Chondrocyte (in vitro differentiated cells): Measurements from ENCODE around the gene DRAXIN. TPM values are rescaled to one million over a fixed set of nuclear protein-coding genes. Genes with fewer than 3 reads are reported as not detected.
A peak's percentile ranks its signal among the peaks of the same experiment; 100 is the strongest.

Experiments
- DNase-seq: peaks from one replicate; pipeline ENCODE4 v3.0.0; 2021; ENCODE audit warnings: mixed read lengths, low spot score
- H3K27ac Mint-ChIP-seq: one replicate; pipeline ENCODE4 v1.8.0; 2021; ENCODE audit warnings: mild to moderate bottlenecking, moderate library complexity, mixed read lengths; ENCODE audit not compliant: unreplicated experiment
- H3K27me3 Mint-ChIP-seq: 2 replicates; pipeline ENCODE4 v1.8.0; 2021; ENCODE audit warnings: low read depth, mixed read lengths
- H3K36me3 Mint-ChIP-seq: 2 replicates; pipeline ENCODE4 v1.8.0; 2021; ENCODE audit warnings: low read depth, mixed read lengths
- H3K4me1 Mint-ChIP-seq: 2 replicates; pipeline ENCODE4 v1.8.0; 2021; ENCODE audit warnings: low read depth, mild to moderate bottlenecking, mixed read lengths
- H3K4me3 Mint-ChIP-seq: one replicate; pipeline ENCODE4 v1.8.0; 2021; ENCODE audit warnings: mild to moderate bottlenecking, moderate library complexity, mixed read lengths; ENCODE audit not compliant: unreplicated experiment
- H3K9me3 Mint-ChIP-seq: 2 replicates; pipeline ENCODE4 v1.8.0; 2021; ENCODE audit warnings: low read depth, mixed read lengths
- total RNA-seq: library from RNA; stranded (reverse); gene quantifications from 3 replicates; pipeline ENCODE4 v1.2.1, GENCODE V29; 2021
- TF ChIP-seq, protein P1 (sequence below): fragments of 200-600 bp; sonication (generic); IDR thresholded peaks from 2 replicates; pipeline ENCODE4 v1.5.0; 2021; ENCODE audit warnings: antibody characterized with exemption, mild to moderate bottlenecking, moderate library complexity

The DRAXIN gene
- total RNA-seq, 1 donor from 2014 or later = 0.17 TPM

DNA sequence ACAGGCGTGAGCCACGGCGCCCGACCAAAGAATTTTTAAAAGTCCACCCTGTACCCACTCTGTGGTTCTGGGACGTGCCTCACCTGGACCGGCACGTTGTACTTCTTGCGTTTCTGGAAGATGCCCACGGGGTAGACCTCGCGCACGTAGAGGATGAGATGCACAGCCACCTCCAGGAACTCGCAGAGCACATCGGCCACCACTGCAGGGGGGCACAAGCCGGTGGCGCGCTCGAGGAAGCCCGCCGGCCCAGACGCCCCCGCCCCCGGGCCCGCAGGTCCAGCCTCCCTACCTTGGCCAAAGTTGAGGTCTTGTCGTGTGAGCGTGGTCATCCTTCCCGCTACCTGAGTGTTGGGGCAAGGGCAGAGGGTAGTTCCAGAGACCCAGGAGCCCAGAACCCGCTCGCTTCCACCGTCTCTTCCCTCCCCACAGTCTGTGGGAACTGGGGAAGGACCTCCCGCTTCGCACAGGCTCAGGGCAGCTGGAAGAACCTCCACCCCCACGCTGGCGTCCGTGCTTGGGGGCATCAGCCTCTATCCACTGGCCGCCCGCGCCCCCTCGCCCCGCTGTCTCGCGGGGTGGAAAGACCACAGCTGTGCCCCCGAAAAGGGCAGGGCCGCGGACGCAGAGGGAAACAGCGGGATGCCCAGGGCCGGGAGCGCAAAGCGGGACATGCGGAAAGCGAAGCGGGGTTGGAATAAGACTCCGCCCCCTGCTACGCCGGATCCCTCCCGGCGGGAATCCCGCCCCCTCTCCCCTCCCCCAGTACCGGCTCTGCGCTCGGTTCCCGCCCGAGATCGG lies 11.0 kb upstream of the DRAXIN start:
- no peak for DNase-seq
- TF ChIP-seq, protein P1, sequence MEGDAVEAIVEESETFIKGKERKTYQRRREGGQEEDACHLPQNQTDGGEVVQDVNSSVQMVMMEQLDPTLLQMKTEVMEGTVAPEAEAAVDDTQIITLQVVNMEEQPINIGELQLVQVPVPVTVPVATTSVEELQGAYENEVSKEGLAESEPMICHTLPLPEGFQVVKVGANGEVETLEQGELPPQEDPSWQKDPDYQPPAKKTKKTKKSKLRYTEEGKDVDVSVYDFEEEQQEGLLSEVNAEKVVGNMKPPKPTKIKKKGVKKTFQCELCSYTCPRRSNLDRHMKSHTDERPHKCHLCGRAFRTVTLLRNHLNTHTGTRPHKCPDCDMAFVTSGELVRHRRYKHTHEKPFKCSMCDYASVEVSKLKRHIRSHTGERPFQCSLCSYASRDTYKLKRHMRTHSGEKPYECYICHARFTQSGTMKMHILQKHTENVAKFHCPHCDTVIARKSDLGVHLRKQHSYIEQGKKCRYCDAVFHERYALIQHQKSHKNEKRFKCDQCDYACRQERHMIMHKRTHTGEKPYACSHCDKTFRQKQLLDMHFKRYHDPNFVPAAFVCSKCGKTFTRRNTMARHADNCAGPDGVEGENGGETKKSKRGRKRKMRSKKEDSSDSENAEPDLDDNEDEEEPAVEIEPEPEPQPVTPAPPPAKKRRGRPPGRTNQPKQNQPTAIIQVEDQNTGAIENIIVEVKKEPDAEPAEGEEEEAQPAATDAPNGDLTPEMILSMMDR = peak; percentile 12
- Mint-ChIP-seq H3K36me3 (no peaks in the 10 kb centered on the region), H3K27me3 (peaks cover 2% of the 10 kb centered on the region), H3K27ac (peak overlapping the region; percentile 82), H3K4me3 (peak overlapping the region; percentile 89), H3K9me3 (no peaks in the 10 kb centered on the region), H3K4me1 (peaks cover 13% of the 10 kb centered on the region)

DNA sequence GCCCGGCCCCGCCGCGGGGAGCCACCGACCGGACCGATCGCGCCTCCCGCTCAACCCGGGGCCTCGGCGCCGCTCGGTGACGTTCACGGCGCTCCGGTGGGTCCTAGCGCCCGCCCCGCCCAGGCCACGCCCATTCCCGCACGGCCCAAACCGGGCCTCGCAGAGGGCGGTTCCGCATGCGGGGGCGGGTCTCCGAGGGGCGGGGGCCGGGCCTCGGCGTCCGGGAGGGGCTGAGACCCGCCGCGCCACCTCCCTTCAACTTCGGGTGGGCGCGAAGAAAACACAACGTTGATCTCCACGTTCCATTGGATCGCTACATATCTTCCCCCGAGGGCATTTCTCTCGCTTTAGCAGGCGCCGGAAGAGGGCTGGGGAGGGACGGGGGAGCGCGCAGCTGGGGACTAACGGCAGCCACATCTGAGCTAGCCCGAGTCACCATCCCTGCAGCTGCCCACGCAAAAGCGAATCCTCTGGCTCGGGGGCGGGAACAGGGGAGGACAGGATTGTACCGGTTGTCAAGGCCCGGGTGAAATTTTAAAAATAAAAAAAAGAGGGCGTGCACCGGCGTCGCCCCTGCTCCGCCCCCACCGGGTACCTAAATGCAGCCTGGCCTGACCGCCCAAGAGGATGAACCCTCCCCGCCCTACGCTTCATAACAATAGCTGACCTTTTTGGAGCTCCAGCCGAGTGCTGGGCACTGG lies 10.3 kb upstream of the DRAXIN start, which contains the start of gene MAD2L2:
MAD2L2 (minus strand) TSS at position 78 of the 701 bp plus-strand sequence. CDS start 547 bp downstream, outside the sequence.
- Mint-ChIP-seq H3K27me3 (peaks cover 2% of the 10 kb centered on the region), H3K4me1 (peaks cover 13% of the 10 kb centered on the region), H3K4me3 (peak within 1 kb of the TSS; percentile 89), H3K27ac (peak within 1 kb of the TSS; percentile 82), H3K36me3 (no peaks in the 10 kb centered on the region), H3K9me3 (no peaks in the 10 kb centered on the region)
- TF ChIP-seq, protein P1 = peak; percentile 2
- no peak for DNase-seq

DNA sequence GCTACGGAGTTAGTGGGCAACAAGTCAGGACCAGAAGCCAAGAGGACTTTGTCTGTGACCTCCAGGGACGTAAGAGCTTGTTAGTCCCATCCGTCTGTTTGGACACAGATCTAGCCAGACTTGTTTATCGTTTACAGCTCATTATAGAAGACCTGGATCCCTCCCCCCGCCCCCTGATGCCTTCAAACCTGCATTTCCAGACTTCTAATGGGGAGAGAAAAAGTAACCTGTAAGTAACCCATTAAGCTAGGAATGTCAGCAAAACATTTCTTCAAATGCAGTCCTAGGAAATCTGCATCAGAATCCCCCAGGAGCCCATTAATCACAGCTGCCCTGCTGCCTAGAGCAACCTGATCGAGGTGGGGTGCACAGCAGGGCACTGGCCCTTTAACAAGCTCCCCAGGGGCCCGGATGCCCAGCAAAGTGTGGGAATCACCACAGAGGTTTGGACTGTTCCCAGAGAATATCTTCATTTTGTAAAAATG lies 9.2 kb upstream of the DRAXIN start:
- H3K4me1 Mint-ChIP-seq = peaks cover 13% of the 10 kb centered on the region
- no peak for DNase-seq
- no peak overlapping the region for H3K27ac Mint-ChIP-seq
- H3K9me3 Mint-ChIP-seq = no peaks in the 10 kb centered on the region
- no peak overlapping the region for H3K4me3 Mint-ChIP-seq
- no peaks in the 10 kb centered on the region for H3K36me3 Mint-ChIP-seq
- peaks cover 2% of the 10 kb centered on the region for H3K27me3 Mint-ChIP-seq
- TF ChIP-seq, protein P1 = no peak

DNA sequence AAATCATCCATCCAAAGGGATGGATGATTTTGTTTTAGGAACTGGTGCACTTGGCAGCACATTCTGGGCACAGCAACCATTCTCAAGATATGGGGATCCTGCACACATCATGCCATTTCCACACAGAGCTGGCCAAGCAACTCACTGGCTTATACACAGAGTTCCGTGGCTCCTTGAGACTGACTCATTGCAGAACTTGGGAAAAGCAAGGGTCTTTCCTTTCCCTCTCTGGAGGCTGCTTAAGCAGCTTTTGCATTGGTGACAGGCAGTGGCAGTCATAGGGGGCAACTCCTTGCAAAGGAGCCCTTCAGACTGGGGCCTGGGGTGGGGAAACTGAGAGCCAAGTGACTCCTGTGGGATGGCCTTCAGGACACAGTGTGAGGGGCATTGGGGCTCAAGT lies 8.7 kb upstream of the DRAXIN start:
- Mint-ChIP-seq H3K4me1 (peaks cover 13% of the 10 kb centered on the region), H3K27ac (no peak overlapping the region), H3K36me3 (no peaks in the 10 kb centered on the region), H3K4me3 (no peak overlapping the region), H3K9me3 (no peaks in the 10 kb centered on the region), H3K27me3 (peaks cover 4% of the 10 kb centered on the region)
- DNase-seq = no peak
- TF ChIP-seq, protein P1 = no peak

DNA sequence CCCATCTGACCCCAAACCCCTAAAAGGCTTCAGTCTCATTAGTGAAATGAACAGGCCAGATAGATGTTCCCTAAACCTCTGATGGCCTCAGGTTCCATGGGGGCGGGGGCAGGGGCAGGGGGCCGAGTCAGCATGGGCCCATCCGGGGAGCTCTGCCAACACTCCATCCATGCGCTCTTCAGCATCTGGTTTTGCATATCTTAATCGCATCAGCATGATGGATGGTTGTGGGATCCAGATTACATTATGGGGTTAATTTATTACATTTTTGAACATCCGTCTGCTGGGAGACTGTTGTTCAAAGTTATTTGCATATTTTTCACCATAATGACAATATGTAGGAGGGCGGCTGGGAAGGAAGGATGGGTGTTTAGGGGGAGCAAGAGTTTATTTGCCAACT lies 7.4 kb upstream of the DRAXIN start:
- H3K36me3 Mint-ChIP-seq = no peaks in the 10 kb centered on the region
- no peak overlapping the region for H3K4me3 Mint-ChIP-seq
- TF ChIP-seq, protein P1 = no peak
- H3K9me3 Mint-ChIP-seq = no peaks in the 10 kb centered on the region
- H3K27me3 Mint-ChIP-seq = peaks cover 10% of the 10 kb centered on the region
- H3K4me1 Mint-ChIP-seq = peaks cover 13% of the 10 kb centered on the region
- H3K27ac Mint-ChIP-seq = no peak overlapping the region
- DNase-seq = no peak
